Measurements from ENCODE around the gene IFNK.
"Not testable (repeated sequence)": the region's sequence is repeated elsewhere in the genome, so short reads cannot be mapped to it uniquely, and the experiment has no call there.

The IFNK gene
- total RNA-seq: 0 to 0.55 (median 0) reads per million in 17 experiments

GRCh38 chr9:27524236-27524635 lies at the start of gene IFNK:
Gene IFNK (plus strand): TSS chr9:27524290. CDS start chr9:27524337, 47 bp downstream.
- no peak for DNase-seq

- DNase-seq: peak in 1 of 4 experiments; percentile 50
Measured at GRCh38 chr9:27474305-27474704, 49.8 kb upstream of the IFNK start.

GRCh38 chr9:27475057-27475595 lies 49.0 kb upstream of the IFNK start:
- DNase-seq: no peak

- DNase-seq: no peak
Measured at GRCh38 chr9:27476870-27477515, 47.1 kb upstream of the IFNK start.

- DNase-seq: no peak
Measured at GRCh38 chr9:27478322-27478721, 45.8 kb upstream of the IFNK start.

GRCh38 chr9:27482709-27483108 lies 41.4 kb upstream of the IFNK start:
- DNase-seq: no peak

GRCh38 chr9:27483576-27483975 lies 40.5 kb upstream of the IFNK start:
- DNase-seq: no peak

GRCh38 chr9:27485158-27485557 lies 38.9 kb upstream of the IFNK start:
- no peak for DNase-seq

GRCh38 chr9:27487128-27487640 lies 36.9 kb upstream of the IFNK start:
- DNase-seq: no peak

GRCh38 chr9:27487927-27488326 lies 36.2 kb upstream of the IFNK start:
- no peak for DNase-seq

GRCh38 chr9:27489087-27489876 lies 34.8 kb upstream of the IFNK start:
- no peak for DNase-seq

GRCh38 chr9:27491154-27491553 lies 32.9 kb upstream of the IFNK start:
- DNase-seq: peak; percentile 60 to 82 (median 72)

- peak in 1 of 4 experiments; percentile 16 for DNase-seq
Measured at GRCh38 chr9:27495480-27496134, 28.5 kb upstream of the IFNK start.

- DNase-seq: no peak
Measured at GRCh38 chr9:27496135-27496504, 28.0 kb upstream of the IFNK start.

- no peak for DNase-seq
Measured at GRCh38 chr9:27497883-27498417, 26.1 kb upstream of the IFNK start.

- peak; percentile 32 to 77 (median 52) for DNase-seq
Measured at GRCh38 chr9:27499451-27499850, 24.6 kb upstream of the IFNK start.

GRCh38 chr9:27500902-27501301 lies 23.2 kb upstream of the IFNK start:
- DNase-seq: not testable (repeated sequence)

GRCh38 chr9:27503623-27504022 lies 20.5 kb upstream of the IFNK start:
- no peak for DNase-seq

- DNase-seq: no peak
Measured at GRCh38 chr9:27504259-27504658, 19.8 kb upstream of the IFNK start.

GRCh38 chr9:27505744-27506161 lies 18.3 kb upstream of the IFNK start:
- DNase-seq: no peak

GRCh38 chr9:27506981-27507380 lies 17.1 kb upstream of the IFNK start:
- DNase-seq: peak in 2 of 4 experiments; percentile 45 to 56

- DNase-seq: no peak
Measured at GRCh38 chr9:27510780-27511179, 13.3 kb upstream of the IFNK start.

GRCh38 chr9:27511771-27512170 lies 12.3 kb upstream of the IFNK start:
- no peak for DNase-seq

Measured in suppressor macrophage (primary cell).